NCI-H460 (cell line): ENCODE results near the gene LPCAT1. TPM values are rescaled to one million over a fixed set of nuclear protein-coding genes. Genes with fewer than 3 reads are reported as not detected.

Experiments
- DNase-seq: peaks from one replicate; pipeline ENCODE4 v3.0.0-alpha.2; 2016; ENCODE audit warnings: low read depth; ENCODE audit errors: extremely low read depth
- total RNA-seq: library from RNA; depleted of rRNA; stranded (reverse); fragments of >200 nt; shearing (Covaris generic); gene quantifications from 2 replicates; pipeline ENCODE4 v1.2.3, GENCODE V29; 2014

LPCAT1 gene
- total RNA-seq, 1 experiment from 2014 or later, result 30.6 TPM

DNA sequence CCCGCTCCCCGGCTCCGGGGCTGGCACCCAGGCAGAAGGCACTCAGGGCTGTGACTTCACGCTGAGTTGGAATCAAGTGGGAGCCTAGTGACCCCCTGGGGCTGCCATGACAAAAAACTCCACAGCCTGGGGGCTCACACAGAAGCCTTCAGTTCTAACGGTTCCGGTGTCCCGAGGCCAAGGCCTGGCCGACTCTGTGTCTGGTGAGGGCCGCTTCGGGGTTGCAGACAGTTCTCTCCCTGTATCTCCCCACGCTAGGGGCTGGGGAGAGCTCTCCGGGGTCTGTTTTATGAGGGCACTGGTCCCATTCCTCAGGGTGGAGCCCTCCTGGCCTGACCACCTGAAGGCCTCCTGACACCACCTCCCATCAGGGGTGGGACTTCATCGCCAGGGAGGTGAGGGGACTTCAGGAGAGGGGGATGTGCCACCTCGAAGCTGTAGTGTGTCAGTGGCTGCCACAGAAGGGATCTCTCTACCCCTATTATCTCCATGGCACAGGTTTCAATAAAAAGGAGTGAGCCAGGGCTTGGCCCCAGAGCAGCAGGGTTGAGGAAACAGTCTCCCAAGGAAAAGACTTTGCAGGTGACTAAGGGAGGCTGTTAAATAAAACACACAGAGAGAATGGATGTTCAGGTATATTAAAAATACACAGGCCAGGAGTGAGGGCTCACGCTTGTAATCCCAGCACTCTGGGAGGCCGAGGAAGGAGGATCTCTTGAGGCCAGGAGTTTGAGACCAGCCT lies 77.0 kb downstream of the LPCAT1 start:
- DNase-seq, result no peak

DNA sequence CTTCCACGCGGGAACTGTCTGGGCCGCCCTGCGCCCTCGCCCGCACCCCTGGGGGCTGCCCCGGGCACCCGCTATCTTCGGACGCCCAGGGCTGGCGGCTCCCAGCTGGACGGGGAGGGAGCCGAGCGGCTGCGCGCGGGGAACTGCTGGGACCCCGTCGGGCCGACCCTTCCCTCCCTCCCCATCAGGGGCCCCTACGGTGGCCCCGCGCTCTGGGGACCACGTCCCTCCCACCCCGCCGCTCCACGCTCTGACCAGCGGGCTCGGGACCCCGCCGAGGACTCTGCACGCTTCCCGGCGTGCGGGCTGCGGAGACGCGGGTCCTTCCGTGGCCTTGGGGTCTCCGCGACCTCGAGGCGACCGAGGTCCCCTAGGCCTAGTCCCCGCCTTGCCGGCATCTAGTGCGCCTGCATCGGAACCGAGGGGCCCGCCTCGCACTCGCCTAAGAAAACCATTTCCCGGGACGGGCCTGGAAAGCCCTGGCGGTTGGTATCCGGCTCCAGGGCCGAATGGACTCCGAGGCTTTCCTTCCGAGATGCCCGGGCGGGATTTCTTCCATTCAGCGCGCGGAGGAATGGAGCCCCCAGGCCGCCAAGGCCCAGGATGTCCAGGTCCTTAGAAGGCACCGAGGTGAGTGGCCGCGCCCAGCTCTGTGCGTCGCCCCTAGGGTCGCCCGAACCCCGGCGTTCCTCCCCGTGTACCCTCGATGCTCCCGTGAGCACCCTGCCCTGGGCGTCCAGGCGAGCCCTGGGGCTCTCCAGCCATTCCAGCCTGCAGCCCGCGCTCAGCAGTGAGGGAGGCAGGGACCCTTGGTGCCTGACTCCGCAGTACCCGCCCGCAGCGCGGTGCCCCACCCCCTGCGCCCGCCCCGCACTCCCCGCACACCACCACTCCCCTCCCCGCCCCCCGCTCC lies 77.8 kb downstream of the LPCAT1 start:
- DNase-seq, result no peak

DNA sequence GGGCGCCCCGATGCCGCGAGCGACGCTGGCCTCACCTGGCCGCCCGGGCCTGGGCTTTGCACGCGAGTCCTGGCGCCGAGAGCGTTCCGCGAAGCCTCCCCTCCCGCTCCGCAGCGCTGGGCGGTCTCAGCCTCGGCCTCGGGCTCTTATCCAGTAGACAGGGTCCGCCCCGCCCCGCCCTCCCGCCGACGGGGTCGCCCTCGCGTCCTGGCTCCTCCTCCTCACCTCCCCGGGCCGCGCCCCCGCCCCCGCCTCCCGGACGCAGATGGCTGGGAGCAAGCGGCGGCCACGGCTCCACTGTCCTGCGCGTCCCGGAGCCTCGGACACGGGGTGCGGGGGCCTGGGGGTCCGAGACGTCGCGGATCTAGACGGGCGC lies 78.5 kb downstream of the LPCAT1 start, which contains the start of gene SLC6A3:
Gene SLC6A3, minus strand, starts transcription at position 128 of the 376 bp plus-strand sequence. CDS start 2,243 bp downstream, outside the sequence.
- DNase-seq, result no peak

GRCh38 chr5:1444361-1445189 lies 79.2 kb downstream of the LPCAT1 start:
- no peak for DNase-seq

- no peak for DNase-seq
Measured at GRCh38 chr5:1443991-1444360, 79.8 kb downstream of the LPCAT1 start.

DNA sequence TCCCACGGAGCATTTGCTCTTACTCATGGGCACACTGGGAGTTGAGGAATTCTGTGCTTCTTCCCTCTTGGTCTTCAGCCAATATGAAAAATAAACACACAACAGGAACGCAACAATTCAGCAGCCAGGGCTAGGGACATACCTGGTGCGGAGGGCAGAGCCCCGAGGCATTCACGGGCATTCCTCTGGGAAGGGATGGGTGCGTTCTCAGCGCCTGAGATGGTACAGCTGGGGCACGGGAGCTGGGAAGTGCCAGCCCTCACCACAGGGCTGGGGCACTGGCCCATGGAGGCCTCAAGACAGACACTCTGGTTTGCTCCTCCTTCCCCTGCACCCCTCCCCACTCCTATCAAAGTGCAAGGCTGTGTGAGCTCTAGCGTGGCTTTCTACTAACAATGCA lies 80.6 kb downstream of the LPCAT1 start:
- DNase-seq, result no peak

DNA sequence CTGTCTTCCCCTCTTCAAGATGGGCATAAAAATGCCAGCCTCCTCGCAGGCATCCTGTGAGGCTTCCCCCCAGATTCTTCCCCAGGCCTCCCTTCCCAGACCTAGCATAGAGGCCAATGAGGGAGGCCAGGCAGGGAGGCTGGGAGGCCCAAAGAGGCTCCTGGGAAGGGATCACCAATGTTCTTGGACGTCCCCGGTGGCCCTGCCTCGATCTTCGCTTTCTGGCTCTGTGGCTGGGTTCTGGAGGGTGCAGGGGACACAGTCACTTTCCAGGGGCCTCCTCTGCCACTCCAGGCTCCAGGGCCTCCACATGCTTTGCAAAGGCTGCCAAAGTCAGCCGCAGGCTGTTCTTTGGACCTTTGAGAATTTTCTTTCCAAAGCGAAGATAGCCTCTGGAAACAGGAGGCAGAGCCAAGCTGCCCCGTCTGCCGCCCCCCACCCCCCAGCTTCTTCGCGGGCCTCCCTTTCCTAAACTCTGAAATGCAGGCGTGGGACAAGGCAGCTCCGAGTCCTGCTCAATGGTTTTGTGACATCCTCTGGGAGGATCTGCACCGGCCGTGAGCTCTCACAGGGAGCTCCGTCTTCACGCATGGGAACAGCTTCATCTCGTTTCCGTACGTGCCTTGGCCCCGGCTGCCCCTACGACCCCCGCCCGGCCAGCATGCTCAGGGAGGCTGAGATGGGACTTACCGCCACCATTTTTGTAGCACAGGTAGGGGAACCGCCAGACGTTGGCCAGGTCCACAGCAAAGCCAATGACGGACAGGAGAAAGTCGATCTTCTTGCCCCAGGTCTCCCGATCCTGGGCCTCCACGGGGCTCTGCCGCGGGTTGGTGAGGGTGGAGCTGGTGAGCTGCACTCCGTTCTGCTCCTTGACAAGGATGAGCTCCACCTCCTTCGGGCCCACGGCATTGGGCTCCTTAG lies 81.3 kb downstream of the LPCAT1 start:
- DNase-seq, result no peak

DNA sequence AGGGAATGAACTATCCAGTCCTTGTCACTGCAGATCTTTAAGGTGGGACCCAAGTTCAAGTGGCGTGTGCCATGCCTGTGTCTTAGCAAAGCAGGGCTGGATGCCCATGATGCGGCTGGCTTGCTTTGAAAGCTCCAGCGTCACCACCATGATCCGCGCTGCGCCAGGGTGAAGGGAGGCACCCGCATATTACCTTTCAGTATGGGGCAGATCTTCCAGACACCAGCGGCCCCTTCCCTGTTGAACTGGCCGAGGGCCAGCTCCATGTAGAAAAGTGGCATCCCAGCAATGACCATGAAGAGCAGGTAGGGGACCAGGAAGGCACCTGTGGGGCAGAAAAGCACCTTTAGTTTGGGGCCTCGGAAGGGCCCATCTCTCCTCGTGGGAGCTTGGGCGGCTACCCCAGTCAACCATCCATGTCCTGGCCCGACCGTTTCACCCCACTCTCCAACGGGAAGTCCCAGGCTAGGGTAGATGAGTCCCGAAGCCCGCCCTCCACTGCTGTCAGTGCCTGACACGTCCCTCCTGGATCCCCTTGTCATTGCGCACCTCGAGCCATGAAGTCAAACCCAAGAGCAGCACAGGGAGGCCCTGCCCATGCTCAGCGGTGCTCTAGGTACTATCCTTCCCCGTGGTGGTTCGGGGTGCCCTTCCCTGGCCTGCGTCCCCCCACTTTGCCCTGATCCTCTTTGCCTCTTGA lies 82.4 kb downstream of the LPCAT1 start:
- DNase-seq, result no peak

DNA sequence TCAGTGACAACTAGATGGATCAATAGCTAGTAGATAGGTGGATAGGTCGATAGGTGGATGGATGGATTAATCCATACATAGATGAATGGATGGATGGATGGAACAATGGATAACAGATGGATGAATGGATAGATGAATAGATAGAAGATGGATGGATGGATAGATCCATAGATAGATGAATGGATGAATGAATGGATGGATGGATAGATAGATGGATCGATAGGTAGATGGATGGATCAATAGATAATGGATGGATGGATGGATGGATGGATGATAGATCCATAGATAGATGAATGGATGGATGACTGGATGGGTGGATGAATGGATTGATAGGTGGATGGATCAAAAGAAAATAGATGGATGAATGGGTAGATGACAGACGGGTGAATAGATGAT lies 83.7 kb downstream of the LPCAT1 start:
- DNase-seq, result no peak

DNA sequence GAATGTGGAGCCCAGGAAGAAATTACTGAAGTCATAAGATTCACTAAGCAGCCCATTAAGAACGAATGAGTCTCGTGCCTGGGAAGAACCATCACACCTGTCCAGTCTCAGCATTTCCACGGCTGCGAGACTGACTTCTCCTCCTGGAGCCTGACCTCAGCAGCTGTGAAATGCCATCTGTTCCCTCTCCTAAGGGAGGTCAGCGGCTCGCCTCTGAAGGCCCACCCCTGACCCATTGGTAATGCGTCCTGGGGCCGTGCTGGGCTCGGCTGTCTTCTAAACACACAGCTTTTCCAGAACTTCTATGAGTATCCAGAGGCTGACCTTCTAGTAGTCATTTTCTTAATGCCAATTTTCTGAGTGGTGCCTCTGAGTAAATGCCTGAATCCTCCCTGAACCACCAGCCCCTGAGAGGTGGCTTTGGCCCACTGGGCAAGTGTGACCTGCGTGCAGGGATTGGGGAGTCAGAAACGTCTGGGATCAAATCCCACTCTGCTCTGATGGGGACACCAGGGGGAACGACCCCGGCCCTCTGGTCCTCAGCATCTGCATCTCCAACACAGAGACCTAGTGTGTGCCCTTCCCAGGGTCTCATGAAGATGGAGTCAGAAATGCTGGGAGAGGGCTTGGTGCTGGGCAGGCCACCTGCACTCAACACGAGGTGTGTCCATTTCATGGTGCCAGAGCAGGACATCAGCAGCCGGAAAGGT lies 84.2 kb downstream of the LPCAT1 start:
- DNase-seq, result no peak

DNA sequence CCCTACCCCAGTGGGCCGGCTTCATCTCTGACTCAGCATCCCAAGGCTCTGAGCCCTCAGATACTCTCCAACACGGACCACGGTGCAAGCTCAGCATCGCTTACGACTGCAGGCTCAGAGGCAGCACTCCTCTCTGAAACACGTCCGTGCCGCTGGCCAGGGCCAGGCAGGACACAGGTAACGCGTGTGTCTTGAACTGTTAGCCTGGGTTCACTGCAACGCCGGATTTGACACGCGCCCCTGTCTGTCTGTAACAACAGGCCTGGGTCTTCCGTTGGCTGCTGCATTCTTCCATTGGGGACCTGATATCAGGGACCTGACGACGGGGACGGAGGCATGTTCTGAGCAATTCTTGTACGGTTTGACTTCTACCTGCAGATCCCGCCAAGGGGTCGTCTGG lies 84.9 kb downstream of the LPCAT1 start:
- DNase-seq, result no peak

- no peak for DNase-seq
Measured at GRCh38 chr5:1437876-1438559, 85.7 kb downstream of the LPCAT1 start.

DNA sequence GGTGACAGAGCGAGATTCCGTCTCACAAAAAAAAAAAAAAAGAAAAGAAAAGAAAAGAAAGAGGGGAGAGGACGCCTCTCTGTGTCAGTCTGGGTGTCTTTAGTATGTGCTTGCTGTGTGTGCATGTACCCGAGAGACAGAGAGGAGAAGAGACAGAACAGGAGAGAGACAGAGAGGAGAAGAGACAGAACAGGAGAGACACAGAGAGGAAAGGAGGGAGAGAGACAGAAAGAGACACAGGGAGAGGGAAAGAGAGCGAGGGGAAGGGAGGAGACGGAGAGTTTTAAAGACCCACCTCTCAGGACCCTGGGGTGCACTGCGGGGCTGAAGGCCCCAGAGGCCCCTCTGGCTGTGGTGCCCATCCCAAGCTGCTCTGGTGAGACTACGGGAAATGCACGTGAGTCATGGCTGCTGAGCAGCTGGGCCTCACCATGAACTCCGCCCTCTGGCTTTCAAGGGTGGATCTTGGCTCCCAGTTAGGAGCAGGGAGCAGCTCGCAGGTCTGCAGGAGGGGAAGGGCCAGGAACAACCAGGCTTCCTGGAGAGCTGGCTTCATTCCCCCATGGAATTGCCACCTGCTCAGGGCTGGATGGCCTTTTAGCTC lies 86.4 kb downstream of the LPCAT1 start:
- DNase-seq, result peak; percentile 7

- no peak for DNase-seq
Measured at GRCh38 chr5:1436681-1437080, 87.1 kb downstream of the LPCAT1 start.

DNA sequence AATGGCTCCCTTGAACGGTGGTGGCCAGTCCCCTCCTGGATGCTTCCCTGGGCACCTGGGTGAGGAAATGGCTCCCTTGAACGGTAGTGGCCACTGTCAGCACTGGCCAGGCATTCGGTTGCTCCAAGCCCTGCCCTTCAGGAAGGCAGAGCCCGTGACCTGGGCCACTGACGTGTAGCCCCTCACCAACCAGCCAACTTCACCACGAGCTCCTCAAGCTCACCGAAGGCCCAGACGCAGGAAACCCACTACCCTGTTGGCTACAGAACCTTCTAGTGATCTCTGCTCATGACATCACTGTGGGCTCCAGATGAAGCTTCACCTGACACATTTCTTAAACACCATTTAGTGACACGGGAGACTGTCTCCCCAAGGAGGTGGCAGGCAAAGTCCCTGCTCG lies 87.7 kb downstream of the LPCAT1 start:
- no peak for DNase-seq

GRCh38 chr5:1435369-1435768 lies 88.4 kb downstream of the LPCAT1 start:
- no peak for DNase-seq

DNA sequence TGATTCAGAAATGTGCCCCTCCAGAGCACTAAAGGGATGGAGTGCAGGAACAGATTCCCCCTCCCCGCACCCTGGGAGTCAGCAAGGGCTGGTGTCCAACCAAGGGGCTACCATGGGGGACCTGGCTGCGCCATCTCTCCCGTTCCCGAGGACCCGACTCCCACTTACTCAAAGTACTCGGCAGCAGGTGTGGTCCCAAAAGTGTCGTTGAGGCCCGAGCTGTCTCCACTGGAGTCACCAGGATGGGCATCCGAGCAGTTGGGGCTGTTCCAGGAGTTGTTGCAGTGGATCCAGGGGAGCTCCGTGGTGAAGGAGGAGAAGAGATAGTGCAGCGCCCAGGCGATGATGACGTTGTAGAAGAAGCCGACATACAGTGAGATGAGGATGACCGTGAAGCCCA lies 91.5 kb downstream of the LPCAT1 start:
- no peak for DNase-seq

DNA sequence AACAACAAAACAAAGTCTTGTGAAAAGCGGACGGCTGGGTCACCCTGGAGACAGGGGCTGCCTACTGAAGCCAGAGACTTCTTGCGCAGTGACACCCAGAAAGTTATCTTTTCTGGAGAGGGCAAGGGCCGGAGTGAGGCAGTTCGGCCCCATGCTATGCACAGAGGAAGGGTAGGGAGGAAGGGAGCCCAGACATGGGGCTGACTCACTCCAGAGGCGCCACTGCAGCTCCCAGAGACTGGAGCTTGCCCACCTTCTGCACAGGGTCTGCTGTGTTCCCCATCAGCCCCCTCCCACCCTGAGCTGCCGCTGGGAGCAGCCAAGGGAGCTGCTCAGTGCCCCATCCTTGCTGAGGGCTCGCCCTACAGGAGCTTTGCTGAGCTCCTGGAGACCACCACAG lies 91.9 kb downstream of the LPCAT1 start:
- DNase-seq, result no peak
